ENCODE measurements around the gene ELMO1. TPM values are rescaled to one million over a fixed set of nuclear protein-coding genes. Genes with fewer than 3 reads are reported as not detected.

Gene ELMO1
- total and polyA plus RNA-seq, 2 of the 13 experiments (the other 11 are each of a cell fraction or from before 2014, with no cell fraction given) = 0.11 to 0.17 TPM

DNA sequence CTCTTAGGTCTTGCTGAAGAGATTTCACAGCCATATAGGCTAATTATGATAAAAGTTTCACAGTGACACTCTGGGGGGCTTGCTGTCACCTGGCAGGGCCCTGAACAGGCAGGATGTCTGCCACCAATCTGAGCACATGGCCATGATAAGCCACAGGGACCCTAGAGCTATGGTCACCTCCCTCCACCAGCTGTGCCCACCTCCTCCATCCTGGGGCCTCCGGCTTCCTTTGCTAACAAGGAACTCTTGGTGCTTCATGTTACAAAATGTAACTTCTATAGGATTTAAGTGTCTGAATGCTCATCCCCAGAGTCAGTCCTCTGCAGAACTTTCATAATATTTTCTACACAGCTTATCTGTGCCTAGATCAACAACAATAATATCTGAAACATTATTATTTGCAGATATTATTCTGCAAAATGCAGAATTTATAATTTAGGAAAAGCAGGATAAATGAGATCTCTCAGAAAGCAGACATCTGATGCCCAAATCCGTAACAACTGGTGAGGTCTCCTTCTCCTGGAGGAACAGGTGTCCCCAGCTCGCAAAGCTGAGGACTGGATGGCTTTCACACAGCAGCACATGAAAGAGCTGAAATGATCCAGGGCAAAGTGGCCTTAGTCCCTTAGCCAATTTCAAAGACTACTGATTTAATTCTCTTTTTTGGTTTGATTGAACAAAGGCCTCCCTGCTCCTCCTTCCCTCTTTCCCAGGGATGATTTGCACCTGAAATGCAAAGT lies 437.3 kb downstream of the ELMO1 start:
- peaks cover 45% of the 10 kb centered on the region for H3K4me1 ChIP-seq (ENCODE audit: insufficient read depth, low read length)
- H3K9me3 ChIP-seq (ENCODE audit: low read length) = no peaks in the 10 kb centered on the region
- BruUV-seq (replicated peaks) = no TSS peak
- no peaks in the 10 kb centered on the region for H4K20me1 ChIP-seq (ENCODE audit: insufficient read depth, low read length)
- intact Hi-C loops (cut with micrococcal nuclease; ENCODE audit: unreplicated experiment) = no loop called here
- TF ChIP-seq RNF2 (conservative IDR thresholded peaks at IDR 0.05; ENCODE audit: low read depth) (no peak), ATF1 (CRISPR knock-in tag; IDR thresholded peaks at IDR 0.05) (no peak), NFYB (CRISPR knock-in tag; IDR thresholded peaks at IDR 0.05) (no peak), ZFP36 (IDR thresholded peaks at IDR 0.05; ENCODE audit: borderline replicate concordance, low read depth, low read length, partially characterized antibody) (no peak), TBP (CRISPR knock-in tag; IDR thresholded peaks at IDR 0.05) (no peak), ZNF543 (CRISPR knock-in tag; IDR thresholded peaks at IDR 0.05) (no peak), RBM39 (IDR thresholded peaks at IDR 0.05; ENCODE audit: low read depth, low read length, poor library complexity, severe bottlenecking) (no peak)
- TF ChIP-seq, protein P1, sequence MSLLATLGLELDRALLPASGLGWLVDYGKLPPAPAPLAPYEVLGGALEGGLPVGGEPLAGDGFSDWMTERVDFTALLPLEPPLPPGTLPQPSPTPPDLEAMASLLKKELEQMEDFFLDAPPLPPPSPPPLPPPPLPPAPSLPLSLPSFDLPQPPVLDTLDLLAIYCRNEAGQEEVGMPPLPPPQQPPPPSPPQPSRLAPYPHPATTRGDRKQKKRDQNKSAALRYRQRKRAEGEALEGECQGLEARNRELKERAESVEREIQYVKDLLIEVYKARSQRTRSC (CRISPR knock-in tag; IDR thresholded peaks at IDR 0.05; ENCODE audit: low read depth) = no peak
- no peaks in the 10 kb centered on the region for H3K27me3 ChIP-seq (ENCODE audit: control insufficient read depth in 1 of 2, insufficient read depth in 2 of 2, low read length in 2 of 2)
- no peak for DNase-seq (ENCODE audit: low spot score)
- POLR2A ChIA-PET = no interaction called here
- no peak for ATAC-seq
- WGBS (ENCODE audit: low lambda C conversion rate) = 90% methylated on average over 2 of the region's 3 CpGs
- no peaks in the 10 kb centered on the region for H3K36me3 ChIP-seq (replicated peaks in 1 of 2; ENCODE audit: control insufficient read depth in 1 of 2, insufficient read depth in 2 of 2, low read length in 2 of 2)
- H3K79me2 ChIP-seq (ENCODE audit: insufficient read depth, low read length) = no peaks in the 10 kb centered on the region
- H3K4me3 ChIP-seq (replicated peaks in 1 of 3; ENCODE audit: insufficient read depth in 1 of 3, low read depth in 2 of 3, low read length in 3 of 3) = no peak overlapping the region
- in situ Hi-C loops (cut with HindIII; ENCODE audit: extremely low pct_ligation_motif_present, low pct_unique_long_range_greater_than_20kb) = no loop called here
- no peak overlapping the region for H3K27ac ChIP-seq (ENCODE audit: extremely low read length, insufficient read depth, low read length)
- H3K9ac ChIP-seq (ENCODE audit: insufficient read depth, low read depth, low read length) = no peak overlapping the region
- no peak overlapping the region for H2AFZ ChIP-seq (ENCODE audit: low read length)
- FAIRE-seq = no peak
- H3K4me2 ChIP-seq (ENCODE audit: low read depth, low read length) = no peak overlapping the region
- CTCF ChIA-PET (ENCODE audit: low intra/inter-chr PET ratio, low total read pairs) = no interaction called here

All from HepG2 (cell line).